ENCODE results near the gene PRKG2. TPM values are rescaled to one million over a fixed set of nuclear protein-coding genes. Genes with fewer than 3 reads are reported as not detected.

PRKG2 gene
- polyA plus RNA-seq, 1 of the 3 experiments (the other 2 are of a cell fraction) = not detected

DNA sequence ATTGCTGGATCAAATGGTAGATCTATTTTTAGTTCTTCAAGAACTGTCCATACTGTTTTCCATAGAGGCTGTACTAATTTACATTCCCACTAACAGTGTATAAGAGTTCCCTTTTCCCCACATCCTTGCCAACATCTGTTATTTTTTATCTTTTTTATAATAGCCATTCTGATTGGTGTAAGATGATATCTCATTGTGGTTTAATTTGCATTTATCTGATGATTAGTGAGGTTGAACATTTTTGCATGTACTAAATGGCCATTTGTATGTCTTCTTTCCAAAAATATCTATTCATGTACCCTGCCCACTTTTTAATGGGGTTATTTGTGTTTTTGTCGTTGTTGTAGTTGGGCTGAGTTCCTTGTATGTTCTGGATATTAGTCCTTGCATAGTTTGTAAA lies 35.4 kb upstream of the PRKG2 start (continued):
- TF ChIP-seq, protein P1, sequence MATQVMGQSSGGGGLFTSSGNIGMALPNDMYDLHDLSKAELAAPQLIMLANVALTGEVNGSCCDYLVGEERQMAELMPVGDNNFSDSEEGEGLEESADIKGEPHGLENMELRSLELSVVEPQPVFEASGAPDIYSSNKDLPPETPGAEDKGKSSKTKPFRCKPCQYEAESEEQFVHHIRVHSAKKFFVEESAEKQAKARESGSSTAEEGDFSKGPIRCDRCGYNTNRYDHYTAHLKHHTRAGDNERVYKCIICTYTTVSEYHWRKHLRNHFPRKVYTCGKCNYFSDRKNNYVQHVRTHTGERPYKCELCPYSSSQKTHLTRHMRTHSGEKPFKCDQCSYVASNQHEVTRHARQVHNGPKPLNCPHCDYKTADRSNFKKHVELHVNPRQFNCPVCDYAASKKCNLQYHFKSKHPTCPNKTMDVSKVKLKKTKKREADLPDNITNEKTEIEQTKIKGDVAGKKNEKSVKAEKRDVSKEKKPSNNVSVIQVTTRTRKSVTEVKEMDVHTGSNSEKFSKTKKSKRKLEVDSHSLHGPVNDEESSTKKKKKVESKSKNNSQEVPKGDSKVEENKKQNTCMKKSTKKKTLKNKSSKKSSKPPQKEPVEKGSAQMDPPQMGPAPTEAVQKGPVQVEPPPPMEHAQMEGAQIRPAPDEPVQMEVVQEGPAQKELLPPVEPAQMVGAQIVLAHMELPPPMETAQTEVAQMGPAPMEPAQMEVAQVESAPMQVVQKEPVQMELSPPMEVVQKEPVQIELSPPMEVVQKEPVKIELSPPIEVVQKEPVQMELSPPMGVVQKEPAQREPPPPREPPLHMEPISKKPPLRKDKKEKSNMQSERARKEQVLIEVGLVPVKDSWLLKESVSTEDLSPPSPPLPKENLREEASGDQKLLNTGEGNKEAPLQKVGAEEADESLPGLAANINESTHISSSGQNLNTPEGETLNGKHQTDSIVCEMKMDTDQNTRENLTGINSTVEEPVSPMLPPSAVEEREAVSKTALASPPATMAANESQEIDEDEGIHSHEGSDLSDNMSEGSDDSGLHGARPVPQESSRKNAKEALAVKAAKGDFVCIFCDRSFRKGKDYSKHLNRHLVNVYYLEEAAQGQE (IDR thresholded peaks at IDR 0.05; ENCODE audit: low read depth, low read length) = no peak
- no peak for TF ChIP-seq TCF12 (IDR thresholded peaks at IDR 0.05)

DNA sequence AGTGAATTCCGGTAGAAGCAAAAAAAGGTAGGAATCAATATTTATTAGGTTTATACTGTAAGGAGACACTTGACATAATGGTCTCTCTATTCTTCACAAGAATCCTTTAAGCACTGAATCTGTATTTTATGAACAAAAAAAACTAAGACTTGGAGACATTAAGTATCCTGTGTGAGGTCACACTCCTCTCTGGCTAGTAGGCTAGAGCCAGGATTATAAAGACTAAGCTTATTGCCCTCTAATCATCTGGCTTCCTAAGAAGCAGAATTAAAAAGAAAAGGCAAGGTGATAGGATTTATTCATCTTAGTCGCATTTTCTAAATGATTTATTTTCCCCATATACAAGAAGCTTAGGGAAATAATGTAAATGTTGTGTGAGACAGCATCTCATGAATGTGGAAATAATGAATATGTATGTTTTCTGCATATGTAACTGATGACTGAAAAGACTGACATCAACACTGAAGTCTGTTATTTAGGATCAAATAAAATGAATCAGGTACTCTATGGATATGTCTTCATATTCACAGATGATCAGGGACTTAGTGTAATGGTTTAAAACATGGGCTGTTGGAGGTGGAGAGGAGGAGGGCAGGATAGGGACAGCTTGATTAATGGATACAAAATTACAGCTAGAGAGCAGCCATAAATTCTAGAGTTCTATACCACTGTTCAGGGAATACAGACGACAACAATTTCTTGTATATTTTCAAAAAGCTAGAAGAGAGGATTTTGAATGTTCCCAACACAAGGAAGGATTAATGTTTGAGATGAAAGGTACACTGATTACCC lies 30.4 kb upstream of the PRKG2 start:
- ChIA-PET CTCF (interaction anchor here (1.4 kb wide), 1 partner anchor 15 kb away, joined by 4 read pairs; no protein-coding TSS in a partner anchor), POLR2A (no interaction called here)
- no peaks in the 10 kb centered on the region for H3K27me3 ChIP-seq (ENCODE audit: insufficient read depth)
- H3K4me2 ChIP-seq = no peak overlapping the region
- H2AFZ ChIP-seq (ENCODE audit: low read depth) = no peak overlapping the region
- no peaks in the 10 kb centered on the region for H3K4me1 ChIP-seq (ENCODE audit: control insufficient read depth in 1 of 2, insufficient read depth in 2 of 2, low read depth in 1 of 2, low read length in 1 of 2)
- H4K20me1 ChIP-seq (ENCODE audit: insufficient read depth) = no peaks in the 10 kb centered on the region
- 10% methylated on average over 3 of the region's 3 CpGs for WGBS (ENCODE audit: low lambda C conversion rate)
- no peaks in the 10 kb centered on the region for H3K79me2 ChIP-seq (ENCODE audit: insufficient read depth)
- no peaks in the 10 kb centered on the region for H3K9me2 ChIP-seq
- H3K4me3 ChIP-seq (ENCODE audit: low read depth in 2 of 2, low read length in 1 of 2) = no peak overlapping the region
- H3K27ac ChIP-seq (ENCODE audit: low read depth in 2 of 2, low read length in 1 of 2) = no peak overlapping the region
- H3F3A ChIP-seq (replicated peaks; ENCODE audit: insufficient read depth) = no peaks in the 10 kb centered on the region
- no peak overlapping the region for H3K9ac ChIP-seq
- DNase-seq = no peak
- H3K9me3 ChIP-seq = no peaks in the 10 kb centered on the region
- no peaks in the 10 kb centered on the region for H3K36me3 ChIP-seq (replicated peaks in 1 of 2; ENCODE audit: control insufficient read depth in 1 of 2, insufficient read depth in 2 of 2, low read length in 1 of 2)
- TF ChIP-seq FOXJ3 (CRISPR knock-in tag; IDR thresholded peaks at IDR 0.05) (no peak), POLR2AphosphoS5 (IDR thresholded peaks at IDR 0.05; ENCODE audit: low read depth, low read length) (no peak), TAF1 (IDR thresholded peaks at IDR 0.05; ENCODE audit: borderline replicate concordance, low read depth, low read length) (no peak), EP300 (IDR thresholded peaks at IDR 0.05; ENCODE audit: borderline replicate concordance in 1 of 2, low read depth in 1 of 2, low read length in 1 of 2) (no peak), MXI1 (IDR thresholded peaks at IDR 0.05; ENCODE audit: low read depth, low read length) (no peak), GATA2 (CRISPR knock-in tag; IDR thresholded peaks at IDR 0.05) (no peak), YY1 (IDR thresholded peaks at IDR 0.05; ENCODE audit: low read depth) (no peak)
- TF ChIP-seq, protein P1 (IDR thresholded peaks at IDR 0.05; ENCODE audit: low read depth, low read length) = no peak
- TF ChIP-seq, protein P2, sequence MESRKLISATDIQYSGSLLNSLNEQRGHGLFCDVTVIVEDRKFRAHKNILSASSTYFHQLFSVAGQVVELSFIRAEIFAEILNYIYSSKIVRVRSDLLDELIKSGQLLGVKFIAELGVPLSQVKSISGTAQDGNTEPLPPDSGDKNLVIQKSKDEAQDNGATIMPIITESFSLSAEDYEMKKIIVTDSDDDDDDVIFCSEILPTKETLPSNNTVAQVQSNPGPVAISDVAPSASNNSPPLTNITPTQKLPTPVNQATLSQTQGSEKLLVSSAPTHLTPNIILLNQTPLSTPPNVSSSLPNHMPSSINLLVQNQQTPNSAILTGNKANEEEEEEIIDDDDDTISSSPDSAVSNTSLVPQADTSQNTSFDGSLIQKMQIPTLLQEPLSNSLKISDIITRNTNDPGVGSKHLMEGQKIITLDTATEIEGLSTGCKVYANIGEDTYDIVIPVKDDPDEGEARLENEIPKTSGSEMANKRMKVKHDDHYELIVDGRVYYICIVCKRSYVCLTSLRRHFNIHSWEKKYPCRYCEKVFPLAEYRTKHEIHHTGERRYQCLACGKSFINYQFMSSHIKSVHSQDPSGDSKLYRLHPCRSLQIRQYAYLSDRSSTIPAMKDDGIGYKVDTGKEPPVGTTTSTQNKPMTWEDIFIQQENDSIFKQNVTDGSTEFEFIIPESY (IDR thresholded peaks at IDR 0.05; ENCODE audit: borderline replicate concordance, low read depth) = no peak
- TF ChIP-seq, protein P3, sequence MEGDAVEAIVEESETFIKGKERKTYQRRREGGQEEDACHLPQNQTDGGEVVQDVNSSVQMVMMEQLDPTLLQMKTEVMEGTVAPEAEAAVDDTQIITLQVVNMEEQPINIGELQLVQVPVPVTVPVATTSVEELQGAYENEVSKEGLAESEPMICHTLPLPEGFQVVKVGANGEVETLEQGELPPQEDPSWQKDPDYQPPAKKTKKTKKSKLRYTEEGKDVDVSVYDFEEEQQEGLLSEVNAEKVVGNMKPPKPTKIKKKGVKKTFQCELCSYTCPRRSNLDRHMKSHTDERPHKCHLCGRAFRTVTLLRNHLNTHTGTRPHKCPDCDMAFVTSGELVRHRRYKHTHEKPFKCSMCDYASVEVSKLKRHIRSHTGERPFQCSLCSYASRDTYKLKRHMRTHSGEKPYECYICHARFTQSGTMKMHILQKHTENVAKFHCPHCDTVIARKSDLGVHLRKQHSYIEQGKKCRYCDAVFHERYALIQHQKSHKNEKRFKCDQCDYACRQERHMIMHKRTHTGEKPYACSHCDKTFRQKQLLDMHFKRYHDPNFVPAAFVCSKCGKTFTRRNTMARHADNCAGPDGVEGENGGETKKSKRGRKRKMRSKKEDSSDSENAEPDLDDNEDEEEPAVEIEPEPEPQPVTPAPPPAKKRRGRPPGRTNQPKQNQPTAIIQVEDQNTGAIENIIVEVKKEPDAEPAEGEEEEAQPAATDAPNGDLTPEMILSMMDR (IDR thresholded peaks at IDR 0.05) = no peak
- TF ChIP-seq, protein P4, sequence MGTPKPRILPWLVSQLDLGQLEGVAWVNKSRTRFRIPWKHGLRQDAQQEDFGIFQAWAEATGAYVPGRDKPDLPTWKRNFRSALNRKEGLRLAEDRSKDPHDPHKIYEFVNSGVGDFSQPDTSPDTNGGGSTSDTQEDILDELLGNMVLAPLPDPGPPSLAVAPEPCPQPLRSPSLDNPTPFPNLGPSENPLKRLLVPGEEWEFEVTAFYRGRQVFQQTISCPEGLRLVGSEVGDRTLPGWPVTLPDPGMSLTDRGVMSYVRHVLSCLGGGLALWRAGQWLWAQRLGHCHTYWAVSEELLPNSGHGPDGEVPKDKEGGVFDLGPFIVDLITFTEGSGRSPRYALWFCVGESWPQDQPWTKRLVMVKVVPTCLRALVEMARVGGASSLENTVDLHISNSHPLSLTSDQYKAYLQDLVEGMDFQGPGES (IDR thresholded peaks at IDR 0.05; ENCODE audit: low read depth, low read length) = no peak
- TF ChIP-seq, protein P5, sequence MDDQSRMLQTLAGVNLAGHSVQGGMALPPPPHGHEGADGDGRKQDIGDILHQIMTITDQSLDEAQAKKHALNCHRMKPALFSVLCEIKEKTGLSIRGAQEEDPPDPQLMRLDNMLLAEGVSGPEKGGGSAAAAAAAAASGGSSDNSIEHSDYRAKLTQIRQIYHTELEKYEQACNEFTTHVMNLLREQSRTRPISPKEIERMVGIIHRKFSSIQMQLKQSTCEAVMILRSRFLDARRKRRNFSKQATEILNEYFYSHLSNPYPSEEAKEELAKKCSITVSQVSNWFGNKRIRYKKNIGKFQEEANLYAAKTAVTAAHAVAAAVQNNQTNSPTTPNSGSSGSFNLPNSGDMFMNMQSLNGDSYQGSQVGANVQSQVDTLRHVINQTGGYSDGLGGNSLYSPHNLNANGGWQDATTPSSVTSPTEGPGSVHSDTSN (IDR thresholded peaks at IDR 0.05) = no peak
- TF ChIP-seq, protein P6, sequence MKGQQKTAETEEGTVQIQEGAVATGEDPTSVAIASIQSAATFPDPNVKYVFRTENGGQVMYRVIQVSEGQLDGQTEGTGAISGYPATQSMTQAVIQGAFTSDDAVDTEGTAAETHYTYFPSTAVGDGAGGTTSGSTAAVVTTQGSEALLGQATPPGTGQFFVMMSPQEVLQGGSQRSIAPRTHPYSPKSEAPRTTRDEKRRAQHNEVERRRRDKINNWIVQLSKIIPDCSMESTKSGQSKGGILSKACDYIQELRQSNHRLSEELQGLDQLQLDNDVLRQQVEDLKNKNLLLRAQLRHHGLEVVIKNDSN (IDR thresholded peaks at IDR 0.05; ENCODE audit: borderline replicate concordance, low read depth) = no peak
